ENCODE measurements around the gene VMO1. TPM values are rescaled to one million over a fixed set of nuclear protein-coding genes. Genes with fewer than 3 reads are reported as not detected.

Gene VMO1
- total and polyA plus RNA-seq, 9 of the 15 experiments (the other 6 are each of a cell fraction or from before 2014, with no cell fraction given), result 0.31 TPM; not detected in 8

DNA sequence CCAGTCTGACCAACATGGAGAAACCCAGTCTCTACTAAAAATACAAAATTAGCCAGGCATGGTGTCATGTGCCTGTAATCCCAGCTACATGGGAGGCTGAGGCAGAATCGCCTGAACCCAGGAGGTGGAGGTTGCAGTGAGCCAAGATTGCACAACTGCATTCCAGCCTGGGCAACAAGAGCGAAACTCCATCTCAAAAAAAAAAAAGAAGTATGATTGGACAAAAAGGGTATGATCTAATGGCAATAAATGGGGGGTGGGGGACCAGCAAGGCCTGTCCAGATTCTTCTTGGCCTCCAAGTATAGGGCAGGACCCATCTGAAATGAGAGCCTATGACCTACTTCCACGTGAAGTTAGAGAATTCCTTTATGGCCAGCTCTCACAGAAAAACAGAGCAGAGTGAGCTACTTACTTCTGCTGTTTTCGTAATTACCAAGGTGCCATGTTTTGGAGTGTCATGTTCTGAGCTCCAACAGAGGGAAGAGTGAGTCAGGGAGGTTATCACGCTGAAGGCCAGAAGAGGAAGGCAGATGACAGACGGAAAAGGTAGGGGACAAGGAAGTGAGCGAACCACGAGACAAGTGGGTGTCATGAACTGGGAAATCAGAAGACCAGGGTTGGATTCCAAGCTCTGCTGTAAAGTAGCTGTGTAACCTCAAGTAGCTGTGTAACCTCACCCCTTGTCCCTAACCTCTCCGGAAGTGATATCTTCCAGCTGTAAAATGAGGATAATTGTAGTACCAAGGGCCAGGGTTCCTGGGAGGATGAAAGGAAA, 50.1 kb downstream of the VMO1 start (continued):
- TF ChIP-seq, protein P1, sequence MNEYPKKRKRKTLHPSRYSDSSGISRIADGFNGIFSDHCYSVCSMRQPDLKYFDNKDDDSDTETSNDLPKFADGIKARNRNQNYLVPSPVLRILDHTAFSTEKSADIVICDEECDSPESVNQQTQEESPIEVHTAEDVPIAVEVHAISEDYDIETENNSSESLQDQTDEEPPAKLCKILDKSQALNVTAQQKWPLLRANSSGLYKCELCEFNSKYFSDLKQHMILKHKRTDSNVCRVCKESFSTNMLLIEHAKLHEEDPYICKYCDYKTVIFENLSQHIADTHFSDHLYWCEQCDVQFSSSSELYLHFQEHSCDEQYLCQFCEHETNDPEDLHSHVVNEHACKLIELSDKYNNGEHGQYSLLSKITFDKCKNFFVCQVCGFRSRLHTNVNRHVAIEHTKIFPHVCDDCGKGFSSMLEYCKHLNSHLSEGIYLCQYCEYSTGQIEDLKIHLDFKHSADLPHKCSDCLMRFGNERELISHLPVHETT (CRISPR knock-in tag; conservative IDR thresholded peaks at IDR 0.05 in 1 of 2, IDR thresholded peaks at IDR 0.05 in 1 of 2), result no peak
- TF ChIP-seq ZSCAN32 (CRISPR knock-in tag; IDR thresholded peaks at IDR 0.05) (no peak), DNMT1 (IDR thresholded peaks at IDR 0.05) (no peak), SMAD2 (IDR thresholded peaks at IDR 0.05; ENCODE audit: low read depth, low read length) (no peak), COPS2 (conservative IDR thresholded peaks at IDR 0.05) (no peak), RFX7 (CRISPR knock-in tag; IDR thresholded peaks at IDR 0.05) (no peak), ZBTB7A (IDR thresholded peaks at IDR 0.05; ENCODE audit: borderline replicate concordance, control insufficient read depth, low read depth, low read length) (no peak), ZNF41 (CRISPR knock-in tag; conservative IDR thresholded peaks at IDR 0.05) (no peak)
- TF ChIP-seq, protein P2, sequence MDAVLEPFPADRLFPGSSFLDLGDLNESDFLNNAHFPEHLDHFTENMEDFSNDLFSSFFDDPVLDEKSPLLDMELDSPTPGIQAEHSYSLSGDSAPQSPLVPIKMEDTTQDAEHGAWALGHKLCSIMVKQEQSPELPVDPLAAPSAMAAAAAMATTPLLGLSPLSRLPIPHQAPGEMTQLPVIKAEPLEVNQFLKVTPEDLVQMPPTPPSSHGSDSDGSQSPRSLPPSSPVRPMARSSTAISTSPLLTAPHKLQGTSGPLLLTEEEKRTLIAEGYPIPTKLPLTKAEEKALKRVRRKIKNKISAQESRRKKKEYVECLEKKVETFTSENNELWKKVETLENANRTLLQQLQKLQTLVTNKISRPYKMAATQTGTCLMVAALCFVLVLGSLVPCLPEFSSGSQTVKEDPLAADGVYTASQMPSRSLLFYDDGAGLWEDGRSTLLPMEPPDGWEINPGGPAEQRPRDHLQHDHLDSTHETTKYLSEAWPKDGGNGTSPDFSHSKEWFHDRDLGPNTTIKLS (IDR thresholded peaks at IDR 0.05; ENCODE audit: borderline replicate concordance, low read depth), result no peak
- TF ChIP-seq, protein P3, sequence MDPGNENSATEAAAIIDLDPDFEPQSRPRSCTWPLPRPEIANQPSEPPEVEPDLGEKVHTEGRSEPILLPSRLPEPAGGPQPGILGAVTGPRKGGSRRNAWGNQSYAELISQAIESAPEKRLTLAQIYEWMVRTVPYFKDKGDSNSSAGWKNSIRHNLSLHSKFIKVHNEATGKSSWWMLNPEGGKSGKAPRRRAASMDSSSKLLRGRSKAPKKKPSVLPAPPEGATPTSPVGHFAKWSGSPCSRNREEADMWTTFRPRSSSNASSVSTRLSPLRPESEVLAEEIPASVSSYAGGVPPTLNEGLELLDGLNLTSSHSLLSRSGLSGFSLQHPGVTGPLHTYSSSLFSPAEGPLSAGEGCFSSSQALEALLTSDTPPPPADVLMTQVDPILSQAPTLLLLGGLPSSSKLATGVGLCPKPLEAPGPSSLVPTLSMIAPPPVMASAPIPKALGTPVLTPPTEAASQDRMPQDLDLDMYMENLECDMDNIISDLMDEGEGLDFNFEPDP (CRISPR knock-in tag; IDR thresholded peaks at IDR 0.05), result no peak
- TF ChIP-seq, protein P4, sequence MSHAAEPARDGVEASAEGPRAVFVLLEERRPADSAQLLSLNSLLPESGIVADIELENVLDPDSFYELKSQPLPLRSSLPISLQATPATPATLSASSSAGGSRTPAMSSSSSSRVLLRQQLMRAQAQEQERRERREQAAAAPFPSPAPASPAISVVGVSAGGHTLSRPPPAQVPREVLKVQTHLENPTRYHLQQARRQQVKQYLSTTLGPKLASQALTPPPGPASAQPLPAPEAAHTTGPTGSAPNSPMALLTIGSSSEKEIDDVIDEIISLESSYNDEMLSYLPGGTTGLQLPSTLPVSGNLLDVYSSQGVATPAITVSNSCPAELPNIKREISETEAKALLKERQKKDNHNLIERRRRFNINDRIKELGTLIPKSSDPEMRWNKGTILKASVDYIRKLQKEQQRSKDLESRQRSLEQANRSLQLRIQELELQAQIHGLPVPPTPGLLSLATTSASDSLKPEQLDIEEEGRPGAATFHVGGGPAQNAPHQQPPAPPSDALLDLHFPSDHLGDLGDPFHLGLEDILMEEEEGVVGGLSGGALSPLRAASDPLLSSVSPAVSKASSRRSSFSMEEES (CRISPR knock-in tag; IDR thresholded peaks at IDR 0.05), result no peak
- TF ChIP-seq, protein P5, sequence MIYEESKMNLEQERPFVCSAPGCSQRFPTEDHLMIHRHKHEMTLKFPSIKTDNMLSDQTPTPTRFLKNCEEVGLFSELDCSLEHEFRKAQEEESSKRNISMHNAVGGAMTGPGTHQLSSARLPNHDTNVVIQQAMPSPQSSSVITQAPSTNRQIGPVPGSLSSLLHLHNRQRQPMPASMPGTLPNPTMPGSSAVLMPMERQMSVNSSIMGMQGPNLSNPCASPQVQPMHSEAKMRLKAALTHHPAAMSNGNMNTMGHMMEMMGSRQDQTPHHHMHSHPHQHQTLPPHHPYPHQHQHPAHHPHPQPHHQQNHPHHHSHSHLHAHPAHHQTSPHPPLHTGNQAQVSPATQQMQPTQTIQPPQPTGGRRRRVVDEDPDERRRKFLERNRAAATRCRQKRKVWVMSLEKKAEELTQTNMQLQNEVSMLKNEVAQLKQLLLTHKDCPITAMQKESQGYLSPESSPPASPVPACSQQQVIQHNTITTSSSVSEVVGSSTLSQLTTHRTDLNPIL (CRISPR knock-in tag; IDR thresholded peaks at IDR 0.05), result no peak
